Measurements from ENCODE around the gene CNKSR2.

The CNKSR2 gene

DNA sequence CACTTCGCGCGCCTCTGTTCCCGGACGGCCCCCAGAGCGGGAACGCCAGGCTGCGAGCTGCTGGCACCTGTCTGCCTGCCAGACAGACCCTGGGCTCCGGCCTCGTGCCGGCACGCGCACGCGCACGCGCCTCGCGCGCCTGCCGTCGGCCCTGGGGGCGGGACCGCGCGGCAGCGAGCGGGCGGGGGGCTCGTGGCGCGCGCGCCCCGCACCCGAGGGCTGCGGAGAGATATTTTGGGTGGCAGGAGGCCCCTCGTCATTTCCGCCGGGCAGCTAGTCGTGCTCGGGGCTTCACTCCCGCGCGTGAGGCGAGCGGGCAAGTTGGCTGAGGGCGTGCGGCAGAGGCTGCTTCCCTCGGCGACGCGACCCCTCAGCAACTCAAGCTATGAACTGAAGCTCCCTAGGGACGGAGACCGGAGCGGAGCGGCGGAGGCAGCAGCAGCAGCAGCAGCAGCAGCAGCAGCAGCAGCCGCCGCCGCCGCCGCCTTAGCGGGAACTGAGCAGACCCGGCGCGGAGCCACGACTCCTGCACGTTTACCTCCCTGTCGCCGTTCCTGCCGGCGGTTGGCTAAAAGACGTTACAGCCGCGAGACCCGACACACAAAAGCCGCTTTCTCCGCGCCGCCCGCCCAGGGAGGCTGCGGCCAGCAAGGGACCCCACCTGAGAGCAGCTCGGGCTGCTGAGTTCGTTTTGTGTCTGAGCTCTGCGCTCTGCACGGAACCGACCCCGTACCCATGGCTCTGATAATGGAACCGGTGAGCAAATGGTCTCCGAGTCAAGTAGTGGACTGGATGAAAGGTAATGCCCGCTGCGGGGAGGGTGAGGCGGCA is at the start of gene CNKSR2:
Gene CNKSR2 (plus strand): TSS at position 256 of the 831 bp plus-strand sequence. CDS start 480 bp downstream, at position 736.
- no peak for FAIRE-seq

- FAIRE-seq: no peak
These were observed 19.5 kb upstream of the CNKSR2 start for GRCh38 chrX:21354725-21355124.

DNA sequence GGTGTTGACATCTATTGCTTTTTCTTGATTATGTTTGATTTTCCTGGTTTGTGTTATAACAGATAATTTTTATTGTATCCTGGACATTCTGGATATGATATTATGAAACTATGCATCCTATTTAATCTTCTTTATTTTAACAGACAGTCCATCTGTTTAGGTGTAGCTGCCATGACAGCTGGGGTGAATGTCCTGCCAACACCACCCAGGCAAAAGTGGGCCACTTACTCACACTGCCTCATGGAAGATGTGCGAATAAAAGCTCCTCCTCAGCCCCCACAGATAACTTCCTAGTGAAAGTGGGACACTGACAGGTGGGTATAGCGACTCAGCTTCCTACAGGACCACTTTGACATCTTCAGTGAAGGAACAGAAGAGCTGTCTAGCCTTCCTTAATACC is 18.4 kb upstream of the CNKSR2 start:
- no peak for FAIRE-seq

DNA sequence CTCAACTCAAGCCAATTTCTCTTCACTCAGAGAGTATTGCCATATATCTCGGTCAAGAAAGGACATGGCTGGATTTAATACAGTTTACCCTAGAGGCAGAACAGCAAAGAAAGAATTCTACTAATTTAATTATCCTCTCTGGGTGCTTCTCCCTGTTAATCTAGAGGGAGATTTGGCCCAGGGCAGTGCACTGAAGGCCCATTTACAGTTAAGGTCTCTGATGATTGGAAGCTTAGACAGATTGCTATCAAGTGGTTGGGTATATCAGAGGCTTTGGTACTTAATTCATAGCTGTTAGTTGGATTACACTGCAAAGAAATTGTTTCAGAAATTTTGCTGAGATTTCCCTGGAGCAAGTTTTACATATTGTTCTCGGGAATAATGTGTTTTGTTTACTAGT is 4.6 kb upstream of the CNKSR2 start:
- no peak for FAIRE-seq

DNA sequence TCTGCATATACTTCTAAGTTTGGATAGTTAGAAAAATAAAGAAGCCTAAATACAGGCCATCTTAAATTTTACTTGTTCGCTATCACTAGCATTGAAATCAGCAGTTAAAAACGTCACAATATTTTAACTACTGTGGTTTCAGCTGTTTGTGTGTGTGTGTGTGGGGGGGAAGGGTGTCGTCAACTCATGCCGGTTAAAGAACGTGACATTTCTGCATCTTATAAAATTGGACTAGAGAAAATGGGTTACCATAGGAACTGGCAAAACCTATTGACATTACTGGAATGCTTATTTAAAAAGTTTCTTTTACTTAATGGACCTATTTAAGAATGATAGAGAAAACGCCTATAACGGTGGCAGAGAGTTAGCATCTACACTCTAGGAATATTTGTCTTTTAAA is 1.2 kb upstream of the CNKSR2 start:
- FAIRE-seq: no peak

- no peak for FAIRE-seq
These were observed 518 bp upstream of the CNKSR2 start for GRCh38 chrX:21373637-21374162.

DNA sequence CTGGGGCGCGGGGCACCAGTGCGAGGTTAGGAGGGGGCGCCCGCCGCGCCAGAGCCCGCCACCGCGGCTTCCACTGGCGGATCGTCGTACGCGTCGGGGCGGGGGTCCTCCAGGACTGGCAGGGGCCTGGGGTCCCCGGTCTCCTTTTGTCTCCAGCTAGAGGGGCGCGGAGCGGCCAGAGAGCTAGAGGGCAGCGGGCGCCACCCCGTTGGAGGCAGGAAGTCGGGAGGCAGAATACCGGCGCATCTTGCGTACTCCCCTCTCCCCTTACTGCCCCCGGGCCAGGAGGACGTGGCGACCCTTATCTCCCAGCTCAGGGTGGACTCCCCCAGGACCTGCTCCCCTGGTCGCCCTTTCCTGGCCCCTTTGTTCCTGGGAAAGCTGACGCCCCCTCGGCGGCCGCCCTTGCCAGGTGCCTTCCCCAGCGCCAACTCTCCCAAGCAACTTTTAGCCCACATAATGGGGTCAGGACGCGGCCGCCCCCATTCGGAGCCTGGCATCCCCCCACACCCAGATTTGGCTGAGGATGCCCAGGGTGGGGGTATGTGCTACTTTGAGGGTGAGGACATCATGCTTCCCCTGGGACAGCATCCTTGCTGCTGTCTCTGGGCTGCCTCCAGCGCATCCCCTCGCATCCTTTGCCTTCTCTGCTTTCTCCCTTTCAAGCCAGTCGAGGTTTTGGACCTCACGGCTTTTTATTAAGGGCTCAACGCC is 933 bp downstream of the CNKSR2 start:
- no peak for FAIRE-seq

- FAIRE-seq: no peak
These were observed 1.4 kb downstream of the CNKSR2 start for GRCh38 chrX:21375708-21376009.

DNA sequence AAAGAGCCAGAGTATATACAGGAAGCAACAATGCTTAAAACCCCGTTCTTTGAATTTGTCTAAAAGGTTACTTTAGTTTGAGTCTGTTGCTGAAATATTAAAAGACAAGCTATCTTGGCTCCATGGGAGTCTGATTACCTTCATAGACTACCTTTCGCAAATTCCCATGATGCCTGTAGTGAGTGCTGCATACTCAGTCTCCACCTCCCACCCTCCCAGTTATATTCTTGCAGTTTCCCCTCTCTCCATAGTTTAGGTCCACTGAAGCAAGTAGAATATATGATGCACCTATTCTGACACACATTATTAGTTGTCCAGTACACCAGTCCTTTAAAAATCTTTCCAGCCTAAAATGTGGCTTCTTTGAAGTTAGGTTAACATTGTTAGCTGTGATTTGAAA is 2.4 kb downstream of the CNKSR2 start:
- no peak for FAIRE-seq

GRCh38 chrX:21379991-21380390 is 5.8 kb downstream of the CNKSR2 start:
- no peak for FAIRE-seq

- no peak for FAIRE-seq
These were observed 8.5 kb downstream of the CNKSR2 start for GRCh38 chrX:21382715-21383114.

DNA sequence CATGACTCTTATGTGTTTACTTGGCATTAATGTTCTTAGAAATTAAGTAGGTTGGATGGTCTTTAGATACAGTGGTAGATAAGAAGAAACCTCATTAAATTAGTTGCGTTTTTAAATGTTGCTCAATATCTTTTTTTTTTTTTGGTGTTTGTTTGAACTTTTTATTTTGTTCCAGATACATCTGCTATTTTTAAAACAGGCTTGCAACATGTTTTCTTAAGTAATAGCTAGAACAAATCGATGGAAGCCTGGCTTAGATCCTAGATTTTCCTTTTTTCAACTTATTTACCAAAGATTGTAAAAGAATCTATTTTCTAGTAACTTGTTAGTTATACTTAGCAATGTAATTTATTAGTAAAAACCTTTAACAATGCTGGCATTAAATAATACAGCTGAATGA is 9.3 kb downstream of the CNKSR2 start:
- no peak for FAIRE-seq

GRCh38 chrX:21384178-21384577 is 10.0 kb downstream of the CNKSR2 start:
- no peak for FAIRE-seq

DNA sequence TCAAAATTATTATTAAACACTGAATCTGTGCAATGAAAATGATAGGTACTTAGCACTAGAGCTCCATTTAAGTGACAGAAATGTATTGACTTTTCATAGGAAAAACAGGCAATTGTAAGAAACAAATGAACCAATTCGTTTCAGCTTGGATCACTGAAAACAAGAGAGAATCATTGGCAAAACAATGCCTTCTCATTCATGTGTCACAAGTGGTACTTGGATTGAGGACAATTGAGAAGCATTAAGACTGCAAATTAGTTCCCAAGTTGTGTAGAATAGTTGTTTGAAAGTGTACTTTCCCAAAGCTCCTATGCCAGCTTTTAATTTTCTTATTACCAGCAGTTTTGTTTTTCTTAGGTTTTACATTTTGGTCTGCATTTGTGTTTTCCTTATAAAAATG is 20.6 kb downstream of the CNKSR2 start:
- FAIRE-seq: no peak

DNA sequence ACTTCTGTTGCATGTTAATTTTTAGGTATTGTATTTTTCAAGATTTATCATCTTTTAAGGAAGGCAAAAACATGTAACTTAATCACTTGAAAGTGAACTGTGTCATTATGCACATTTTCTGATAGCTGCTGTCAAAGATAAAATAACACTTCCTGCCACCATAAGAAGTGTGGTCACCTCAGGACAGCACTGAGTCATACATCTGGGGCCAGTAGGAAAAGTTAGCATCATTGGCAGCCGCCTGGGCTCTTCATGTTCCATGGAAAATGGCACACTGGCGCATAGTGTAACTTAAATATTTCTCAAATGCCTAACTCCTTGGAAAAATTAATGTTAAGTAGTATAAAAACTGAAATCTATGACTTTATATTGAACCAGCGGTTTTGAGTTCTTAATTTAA is 24.2 kb downstream of the CNKSR2 start:
- no peak for FAIRE-seq

DNA sequence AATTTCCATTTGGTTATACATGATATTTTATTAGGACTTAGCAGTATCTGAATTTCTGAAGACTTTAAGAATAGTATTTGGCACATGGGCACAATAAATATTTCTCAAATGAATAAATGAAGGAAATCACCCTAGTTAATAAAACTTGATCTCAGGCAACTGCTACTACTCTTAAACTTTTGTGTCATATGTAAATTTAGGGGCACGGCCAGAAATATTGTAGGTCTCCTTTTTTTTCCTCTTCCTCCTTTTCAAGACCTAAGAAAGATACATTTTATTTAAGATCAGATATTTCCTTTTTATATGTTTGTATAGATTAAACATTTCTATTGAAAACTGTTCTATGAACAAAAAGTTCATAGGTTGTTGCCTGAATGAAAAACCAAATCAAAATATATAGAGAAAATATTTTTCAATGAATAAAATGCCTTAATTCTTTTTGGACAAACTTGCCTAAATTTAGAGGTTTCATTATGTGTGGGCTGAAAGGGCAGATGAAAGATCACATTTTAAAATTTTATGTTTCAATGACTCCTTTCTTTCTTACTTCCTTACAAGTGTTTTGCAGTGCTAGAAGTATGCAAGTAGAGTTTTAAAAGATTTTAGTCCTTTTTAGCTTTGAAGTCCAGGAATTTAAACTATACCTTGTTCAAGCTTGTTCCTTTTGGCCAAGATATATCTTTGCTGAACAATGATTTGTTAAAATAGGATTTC is 26.3 kb downstream of the CNKSR2 start:
- FAIRE-seq: no peak

- no peak for FAIRE-seq
These were observed 34.1 kb downstream of the CNKSR2 start for GRCh38 chrX:21408307-21408706.

DNA sequence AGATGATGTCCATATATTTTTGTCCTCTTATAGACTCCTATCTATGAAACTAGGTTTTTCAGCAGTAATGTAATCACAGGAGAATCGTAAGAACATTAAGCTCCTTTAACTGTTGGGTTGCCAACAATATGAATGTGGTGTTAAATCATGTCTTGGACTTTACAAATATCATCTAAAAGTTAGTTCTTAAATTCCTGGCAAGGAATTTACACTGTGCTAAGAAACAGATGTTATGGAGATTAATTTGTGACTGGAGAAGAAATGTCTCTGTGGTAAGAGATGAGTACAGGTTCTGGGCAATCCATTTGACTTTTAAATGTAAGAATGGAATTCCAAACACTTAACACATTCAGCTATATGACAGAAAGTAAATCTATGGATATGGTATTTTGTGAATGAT is 34.6 kb downstream of the CNKSR2 start:
- FAIRE-seq: no peak

GRCh38 chrX:21412029-21412428 is 37.8 kb downstream of the CNKSR2 start:
- FAIRE-seq: no peak

DNA sequence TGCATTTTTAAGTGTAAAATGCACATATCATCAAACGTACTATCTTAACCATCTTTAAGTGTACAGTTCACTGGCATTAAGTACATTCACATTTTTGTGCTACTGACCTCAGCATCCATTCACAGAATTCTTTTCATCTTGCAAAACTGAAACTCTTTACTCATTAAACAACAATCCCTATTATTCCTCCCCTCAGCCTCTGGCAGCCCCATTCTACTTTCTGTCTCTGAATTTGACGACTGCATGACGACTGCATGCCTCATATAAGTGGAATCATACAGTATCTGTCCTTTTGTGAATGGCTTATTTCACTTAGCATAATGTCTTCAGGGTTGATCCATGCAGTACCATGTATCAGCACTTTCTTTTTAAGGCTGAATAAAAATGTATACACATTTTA is 38.7 kb downstream of the CNKSR2 start:
- FAIRE-seq: no peak

DNA sequence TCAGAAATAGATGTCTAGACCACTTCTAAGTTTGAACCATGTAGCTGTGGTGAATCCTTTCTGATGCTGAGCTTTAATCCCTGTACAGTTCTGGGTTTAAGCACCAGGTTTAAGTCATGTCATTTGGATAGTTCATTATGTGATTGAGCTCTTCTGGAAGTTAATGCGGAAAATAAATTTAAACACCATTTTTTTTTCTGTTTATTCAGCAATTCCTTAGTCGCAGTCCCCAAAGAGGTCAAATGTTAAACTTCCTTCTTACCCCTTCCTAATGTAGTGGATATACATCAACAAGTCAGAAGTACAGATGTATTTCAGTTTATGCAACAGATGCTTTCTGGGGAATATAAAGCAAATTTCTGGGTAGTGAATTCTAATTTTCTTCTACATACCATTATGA is 52.9 kb downstream of the CNKSR2 start:
- FAIRE-seq: no peak

- no peak for FAIRE-seq
These were observed 62.8 kb downstream of the CNKSR2 start for GRCh38 chrX:21437036-21437435.

DNA sequence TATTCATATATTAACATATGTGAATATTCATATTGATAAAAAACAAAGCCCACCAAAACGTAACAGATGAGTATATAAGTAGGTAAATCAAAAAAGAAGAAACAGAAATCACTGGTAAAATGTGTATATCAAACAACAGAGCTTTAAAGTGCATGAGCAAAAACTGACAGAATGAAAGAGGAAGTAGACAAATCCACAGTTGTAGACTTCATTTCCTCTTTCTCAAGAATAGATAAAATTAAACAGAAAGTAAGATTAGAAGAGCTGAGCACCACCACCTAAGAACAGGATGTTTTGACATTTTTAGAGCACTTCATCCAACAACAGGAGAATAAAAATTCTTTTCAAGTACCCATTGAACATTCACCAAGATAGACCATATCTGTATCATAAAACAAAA is 64.6 kb downstream of the CNKSR2 start:
- FAIRE-seq: no peak

- FAIRE-seq: no peak
These were observed 66.7 kb downstream of the CNKSR2 start for GRCh38 chrX:21440911-21441310.

Measured in A204.1 (cell line).